Thyroid gland (tissue), 4 donors: ENCODE results near the gene FMN2. TPM values are rescaled to one million over a fixed set of nuclear protein-coding genes. Genes with fewer than 3 reads are reported as not detected.
"Not testable (repeated sequence)": the region's sequence is repeated elsewhere in the genome, so short reads cannot be mapped to it uniquely, and the experiment has no call there.

Source experiments
- DNase-seq, 2 donors: peaks; one replicate each; pipeline ENCODE4 v3.0.0-alpha.2; 2019
- H3K27ac ChIP-seq, 3 donors: fragments of 200-600 bp; sonication (generic); 1 replicate in 2 of 3; 2 replicates in 1 of 3; pipeline ENCODE4 v1.5.1; 2016 to 2019; ENCODE audit warnings: mild to moderate bottlenecking in 1 of 3, moderate library complexity in 1 of 3
- H3K27me3 ChIP-seq: fragments of 200-600 bp; sonication (generic); one replicate; pipeline ENCODE4 v1.5.1; 2019
- H3K36me3 ChIP-seq, 2 donors: fragments of 200-600 bp; sonication (generic); one replicate each; pipeline ENCODE4 v1.5.1; 2016 to 2019
- H3K4me1 ChIP-seq, 2 donors: fragments of 200-600 bp; sonication (generic); one replicate each; pipeline ENCODE4 v1.5.1; 2017 to 2019
- H3K4me3 ChIP-seq, 3 donors: fragments of 200-600 bp; sonication (generic); replicated peaks in 1 of 3; 1 replicate in 2 of 3; 2 replicates in 1 of 3; pipeline ENCODE4 v1.5.1; 2016; ENCODE audit warnings: mild to moderate bottlenecking in 1 of 3
- H3K9me3 ChIP-seq: fragments of 200-600 bp; sonication (generic); one replicate; pipeline ENCODE4 v1.5.1; 2017
- CTCF ChIP-seq, 6 experiments: fragments of 200-600 bp in 3 of 6; fragments of 450-650 bp in 3 of 6; sonication (generic) in 3 of 6; IDR thresholded peaks; one replicate each; pipeline ENCODE4 v1.5.1; 2016 to 2019; ENCODE audit warnings: antibody characterized with exemption in 6 of 6, mild to moderate bottlenecking in 2 of 6, inconsistent platforms in 1 of 6, moderate library complexity in 1 of 6
- POLR2A ChIP-seq, 2 donors: fragments of 450-650 bp; IDR thresholded peaks; one replicate each; pipeline ENCODE4 v1.6.1; 2017; ENCODE audit warnings: antibody characterized with exemption in 2 of 2, mild to moderate bottlenecking in 2 of 2, moderate library complexity in 1 of 2
- WGBS, 2 donors: methylation state at CpG; one replicate each; pipeline ENCODE4 v1.1.5; 2017; 5-methylcytosine and 5-hydroxymethylcytosine counted together
- intact Hi-C: fragments of 100-400 bp; cut with DNase I; formaldehyde crosslinking; loops from one replicate; pipeline ENCODE4 v1.15.1; 2023
- total RNA-seq, 4 donors: library from RNA; depleted of rRNA; stranded (reverse); fragments of >200 nt; gene quantifications; one replicate each; pipeline ENCODE4 v1.2.3, GENCODE V29; 2016

The FMN2 gene
- total RNA-seq, 4 donors from 2014 or later = 0.78 to 6.2 (median 1.3) TPM; not detected in 1

- Histone ChIP-seq H3K27ac (no peak overlapping the region), H3K4me1 (no peaks in the 10 kb centered on the region), H3K27me3 (no peaks in the 10 kb centered on the region), H3K4me3 (no peak overlapping the region), H3K9me3 (no peaks in the 10 kb centered on the region), H3K36me3 (no peaks in the 10 kb centered on the region)
- WGBS, 2 donors = 90 to 95% methylated on average over 3 of the region's 3 CpGs
- no peak for DNase-seq
- intact Hi-C loops = no loop called here
- TF ChIP-seq POLR2A (IDR thresholded peaks at IDR 0.05) (no peak), CTCF (IDR thresholded peaks at IDR 0.05) (no peak)
Observed at GRCh38 chr1:240258910-240259309, 167.2 kb downstream of the FMN2 start.

- DNase-seq, H3K4me1 ChIP-seq, H3K27me3 ChIP-seq, intact Hi-C loops, H3K4me3 ChIP-seq, H3K27ac ChIP-seq, H3K36me3 ChIP-seq, H3K9me3 ChIP-seq: not testable (repeated sequence)
- WGBS, 2 donors = 88 to 89% methylated on average over 2 of the region's 2 CpGs
Observed at GRCh38 chr1:240264494-240264893, 172.8 kb downstream of the FMN2 start.

GRCh38 chr1:240271081-240271480 is 179.4 kb downstream of the FMN2 start:
- no peak for DNase-seq
- no peaks in the 10 kb centered on the region for H3K4me1 ChIP-seq
- no peaks in the 10 kb centered on the region for H3K36me3 ChIP-seq
- TF ChIP-seq POLR2A (IDR thresholded peaks at IDR 0.05) (no peak), CTCF (IDR thresholded peaks at IDR 0.05) (no peak)
- intact Hi-C loops = no loop called here
- H3K9me3 ChIP-seq = no peaks in the 10 kb centered on the region
- no peak overlapping the region for H3K4me3 ChIP-seq
- WGBS, 2 donors = 62 to 76% methylated on average over 2 of the region's 2 CpGs
- no peak overlapping the region for H3K27ac ChIP-seq
- H3K27me3 ChIP-seq = no peaks in the 10 kb centered on the region

GRCh38 chr1:240274569-240274968 is 182.9 kb downstream of the FMN2 start:
- Histone ChIP-seq H3K36me3 (no peaks in the 10 kb centered on the region), H3K4me3 (no peak overlapping the region), H3K4me1 (no peaks in the 10 kb centered on the region), H3K9me3 (no peaks in the 10 kb centered on the region), H3K27me3 (no peaks in the 10 kb centered on the region), H3K27ac (no peak overlapping the region)
- 78 to 84% methylated on average over 5 of the region's 5 CpGs for WGBS, 2 donors
- no peak for TF ChIP-seq POLR2A (IDR thresholded peaks at IDR 0.05)
- TF ChIP-seq CTCF (IDR thresholded peaks at IDR 0.05) = no peak
- intact Hi-C loops = no loop called here
- no peak for DNase-seq

- H3K36me3 ChIP-seq, H3K9me3 ChIP-seq, H3K4me1 ChIP-seq, DNase-seq, H3K27ac ChIP-seq, H3K4me3 ChIP-seq, H3K27me3 ChIP-seq, intact Hi-C loops: not testable (repeated sequence)
Observed at GRCh38 chr1:240275219-240275618, 183.5 kb downstream of the FMN2 start.

DNA sequence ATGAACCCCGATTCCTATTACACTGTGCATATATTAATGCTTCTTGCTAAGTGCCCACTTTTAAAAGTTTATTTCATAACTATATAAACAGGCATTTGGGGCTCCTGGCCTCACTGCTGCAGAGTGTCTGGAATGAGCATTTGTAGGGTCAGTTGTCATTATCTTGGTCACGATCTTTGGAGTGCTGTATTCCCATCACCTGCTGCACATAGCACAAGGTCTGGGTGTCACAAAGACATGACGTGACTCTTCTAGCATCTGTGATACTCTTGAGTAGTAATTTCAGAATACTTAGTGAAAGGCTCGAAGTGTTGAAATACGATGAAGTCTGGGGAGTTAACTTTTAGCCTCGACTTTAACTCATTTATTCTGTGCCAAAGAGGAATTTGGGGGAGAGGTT is 186.4 kb downstream of the FMN2 start:
- DNase-seq = no peak
- H3K27me3 ChIP-seq = no peaks in the 10 kb centered on the region
- no peaks in the 10 kb centered on the region for H3K36me3 ChIP-seq
- intact Hi-C loops = no loop called here
- WGBS, 2 donors = 65 to 75% methylated on average over 6 of the region's 6 CpGs
- no peaks in the 10 kb centered on the region for H3K4me1 ChIP-seq
- H3K4me3 ChIP-seq = no peak overlapping the region
- no peaks in the 10 kb centered on the region for H3K9me3 ChIP-seq
- no peak overlapping the region for H3K27ac ChIP-seq
- TF ChIP-seq POLR2A (IDR thresholded peaks at IDR 0.05) (no peak), CTCF (IDR thresholded peaks at IDR 0.05) (no peak)
